Activated naive CD8-positive, alpha-beta T cell treated with anti-CD3 and anti-CD28 coated beads, Interleukin-2, amount 50 U/mL, for 24 hours (primary cell): ENCODE measurements around the gene MMP1.
"Not testable (repeated sequence)": the region's sequence is repeated elsewhere in the genome, so short reads cannot be mapped to it uniquely, and the experiment has no call there.

Experiments used
- ATAC-seq: fragments of 150-1000 bp; cut with Tn5 transposase; one replicate; pipeline ENCODE4 v1.10.0; 2021
- DNase-seq: peaks from one replicate; pipeline ENCODE4 v3.0.0; 2021
- H3K27ac Mint-ChIP-seq: one replicate; pipeline ENCODE4 v1.8.0; 2021; ENCODE audit warnings: mild to moderate bottlenecking, mixed read lengths
- H3K27me3 Mint-ChIP-seq: one replicate; pipeline ENCODE4 v1.8.0; 2021; ENCODE audit warnings: mixed read lengths
- H3K36me3 Mint-ChIP-seq: one replicate; pipeline ENCODE4 v1.8.0; 2021; ENCODE audit warnings: low read depth, mixed read lengths
- H3K4me1 Mint-ChIP-seq: one replicate; pipeline ENCODE4 v1.8.0; 2021; ENCODE audit warnings: mixed read lengths
- H3K4me3 Mint-ChIP-seq: one replicate; pipeline ENCODE4 v1.8.0; 2021; ENCODE audit warnings: mild to moderate bottlenecking, moderate library complexity, mixed read lengths
- H3K9me3 Mint-ChIP-seq: one replicate; pipeline ENCODE4 v1.8.0; 2021; ENCODE audit warnings: mixed read lengths

The MMP1 gene

DNA sequence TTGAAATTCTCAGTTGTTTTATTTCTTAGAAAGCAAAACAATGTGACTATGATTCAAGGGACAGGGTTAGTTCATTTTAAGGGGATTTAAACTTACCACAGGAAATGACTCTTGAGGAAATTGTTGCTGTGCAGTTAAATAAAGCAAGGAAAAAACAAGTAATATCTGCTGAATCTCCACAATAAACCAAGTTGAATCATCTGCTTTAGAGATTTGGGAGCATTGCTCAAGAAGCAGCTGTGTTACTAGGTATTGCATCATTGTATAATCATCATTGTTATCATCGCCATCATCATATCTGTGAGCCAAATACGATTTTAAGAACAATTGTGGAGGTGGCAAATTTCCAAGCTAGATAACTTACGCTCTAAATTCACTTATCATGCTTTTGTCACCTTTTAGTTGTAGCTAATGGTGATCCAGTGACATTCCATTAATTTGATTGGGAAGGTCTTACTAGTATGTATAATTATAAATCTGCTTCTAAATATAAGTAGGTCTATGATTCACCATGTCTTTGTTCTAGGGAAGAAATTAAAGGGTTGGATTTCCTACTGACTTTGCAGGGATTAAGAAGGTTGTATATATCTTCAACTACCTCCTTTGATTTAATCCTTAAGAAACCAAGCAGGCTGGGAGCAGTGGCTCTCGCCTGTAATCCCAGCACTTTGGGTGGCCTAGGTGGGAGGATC, 37.5 kb downstream of the MMP1 start:
- Mint-ChIP-seq H3K27ac (peak overlapping the region; percentile 32), H3K4me1 (peaks cover 5% of the 10 kb centered on the region), H3K4me3 (no peak overlapping the region), H3K9me3 (no peaks in the 10 kb centered on the region), H3K27me3 (peaks cover 11% of the 10 kb centered on the region), H3K36me3 (no peaks in the 10 kb centered on the region)
- no peak for DNase-seq
- ATAC-seq = peak; percentile 57

GRCh38 chr11:102757823-102758549, 40.0 kb downstream of the MMP1 start:
- no peak overlapping the region for H3K27ac Mint-ChIP-seq
- no peaks in the 10 kb centered on the region for H3K36me3 Mint-ChIP-seq
- no peaks in the 10 kb centered on the region for H3K9me3 Mint-ChIP-seq
- no peak overlapping the region for H3K4me3 Mint-ChIP-seq
- ATAC-seq = no peak
- DNase-seq = no peak
- H3K27me3 Mint-ChIP-seq = peaks cover 13% of the 10 kb centered on the region
- H3K4me1 Mint-ChIP-seq = peaks cover 5% of the 10 kb centered on the region

GRCh38 chr11:102753267-102753666, 44.7 kb downstream of the MMP1 start:
- Mint-ChIP-seq H3K36me3 (no peaks in the 10 kb centered on the region), H3K27ac (no peak overlapping the region), H3K9me3 (no peaks in the 10 kb centered on the region), H3K4me1 (no peaks in the 10 kb centered on the region), H3K4me3 (no peak overlapping the region), H3K27me3 (peaks cover 15% of the 10 kb centered on the region)
- ATAC-seq (no peak), DNase-seq (no peak)

DNA sequence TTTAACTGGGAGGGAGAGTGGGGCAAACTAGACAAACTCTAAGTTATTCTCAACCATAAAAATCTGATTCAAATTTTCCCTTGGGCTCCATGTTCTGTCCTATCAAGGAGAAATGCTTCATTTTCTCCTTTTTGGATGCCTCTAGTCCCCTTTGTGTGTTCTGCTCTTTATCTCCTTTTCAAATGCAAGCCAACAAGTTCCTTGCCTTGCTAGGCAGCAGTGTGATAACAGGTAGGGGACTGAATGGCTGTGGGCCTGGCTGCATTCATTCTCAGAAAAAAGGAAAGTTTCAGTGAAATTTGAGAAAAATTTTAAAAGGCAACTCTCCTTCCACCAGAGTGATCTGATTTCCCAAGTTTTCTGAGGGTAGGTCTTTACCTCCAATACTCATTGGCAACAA, 46.3 kb downstream of the MMP1 start:
- DNase-seq = no peak
- peaks cover 20% of the 10 kb centered on the region for H3K27me3 Mint-ChIP-seq
- no peaks in the 10 kb centered on the region for H3K36me3 Mint-ChIP-seq
- ATAC-seq = no peak
- no peak overlapping the region for H3K27ac Mint-ChIP-seq
- peaks cover 7% of the 10 kb centered on the region for H3K9me3 Mint-ChIP-seq
- no peak overlapping the region for H3K4me3 Mint-ChIP-seq
- H3K4me1 Mint-ChIP-seq = no peaks in the 10 kb centered on the region

DNA sequence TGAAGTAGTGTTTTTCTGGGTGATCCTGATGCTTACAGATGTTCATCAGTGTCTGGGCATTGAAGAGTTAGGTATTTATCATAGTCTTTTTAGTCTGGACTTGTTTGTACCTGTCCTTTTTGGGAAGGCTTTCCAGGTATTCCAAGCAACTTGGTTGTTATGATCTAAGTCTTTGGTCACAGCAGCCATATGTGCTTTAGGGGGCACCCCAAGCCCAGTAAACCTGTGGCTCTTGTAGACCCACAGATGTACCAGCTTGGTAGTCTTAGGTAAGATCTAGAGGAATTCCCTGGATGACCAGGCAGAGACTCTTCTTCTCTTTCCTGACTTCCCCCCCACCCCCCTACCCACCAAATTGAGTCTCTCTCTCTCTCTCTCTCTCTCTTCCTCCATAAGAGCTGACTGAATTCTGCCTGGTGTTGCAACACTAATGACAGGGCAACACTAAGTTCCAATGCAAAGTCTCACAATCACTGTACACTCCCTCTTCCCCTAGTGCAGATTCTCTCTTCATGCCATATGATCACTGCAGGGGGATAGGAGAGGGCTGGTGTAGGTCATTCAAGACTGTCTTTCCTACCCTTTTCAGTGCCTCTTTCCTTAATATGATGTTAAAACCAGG, 48.7 kb downstream of the MMP1 start:
- no peak for ATAC-seq
- Mint-ChIP-seq H3K4me3 (no peak overlapping the region), H3K27ac (no peak overlapping the region), H3K27me3 (peaks cover 16% of the 10 kb centered on the region), H3K36me3 (no peaks in the 10 kb centered on the region), H3K9me3 (peaks cover 7% of the 10 kb centered on the region), H3K4me1 (no peaks in the 10 kb centered on the region)
- DNase-seq = no peak

DNA sequence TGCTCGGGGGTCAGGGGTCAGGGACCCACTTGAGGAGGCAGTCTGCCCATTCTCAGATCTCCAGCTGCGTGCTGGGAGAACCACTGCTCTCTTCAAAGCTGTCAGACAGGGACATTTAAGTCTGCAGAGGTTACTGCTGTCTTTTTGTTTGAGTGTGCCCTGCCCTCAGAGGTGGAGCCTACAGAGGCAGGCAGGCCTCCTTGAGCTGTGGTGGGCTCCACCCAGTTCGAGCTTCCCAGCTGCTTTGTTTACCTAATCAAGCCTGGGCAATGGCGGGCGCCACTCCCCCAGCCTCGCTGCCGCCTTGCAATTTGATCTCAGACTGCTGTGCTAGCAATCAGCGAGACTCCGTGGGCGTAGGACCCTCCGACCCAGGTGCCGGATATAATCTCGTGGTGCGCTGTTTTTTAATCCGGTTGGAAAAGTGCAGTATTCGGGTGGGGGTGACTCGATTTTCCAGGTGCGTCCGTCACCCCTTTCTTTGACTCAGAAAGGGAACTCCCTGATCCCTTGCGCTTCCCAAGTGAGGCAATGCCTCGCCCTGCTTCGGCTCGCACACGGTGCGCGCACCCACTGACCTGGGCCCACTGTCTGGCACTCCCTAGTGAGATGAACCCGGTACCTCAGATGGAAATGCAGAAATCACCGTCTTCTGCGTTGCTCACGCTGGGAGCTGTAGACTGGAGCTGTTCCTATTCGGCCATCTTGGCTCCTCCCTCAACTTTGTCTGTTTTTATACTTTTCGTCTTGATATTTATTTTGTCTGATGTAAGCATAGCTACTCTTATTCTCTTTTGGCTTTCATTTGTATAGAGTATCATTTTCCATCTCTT, 51.0 kb downstream of the MMP1 start:
- DNase-seq, H3K27me3 Mint-ChIP-seq, H3K9me3 Mint-ChIP-seq, ATAC-seq, H3K4me1 Mint-ChIP-seq, H3K4me3 Mint-ChIP-seq, H3K27ac Mint-ChIP-seq, H3K36me3 Mint-ChIP-seq: not testable (repeated sequence)
